Midbrain (tissue), 1 donor: ENCODE data around the gene SNCA.

Source experiments
- DNase-seq: peaks from one replicate; lab custom pipeline; 2025; lab: John Stamatoyannopoulos, UW

The SNCA gene

DNA sequence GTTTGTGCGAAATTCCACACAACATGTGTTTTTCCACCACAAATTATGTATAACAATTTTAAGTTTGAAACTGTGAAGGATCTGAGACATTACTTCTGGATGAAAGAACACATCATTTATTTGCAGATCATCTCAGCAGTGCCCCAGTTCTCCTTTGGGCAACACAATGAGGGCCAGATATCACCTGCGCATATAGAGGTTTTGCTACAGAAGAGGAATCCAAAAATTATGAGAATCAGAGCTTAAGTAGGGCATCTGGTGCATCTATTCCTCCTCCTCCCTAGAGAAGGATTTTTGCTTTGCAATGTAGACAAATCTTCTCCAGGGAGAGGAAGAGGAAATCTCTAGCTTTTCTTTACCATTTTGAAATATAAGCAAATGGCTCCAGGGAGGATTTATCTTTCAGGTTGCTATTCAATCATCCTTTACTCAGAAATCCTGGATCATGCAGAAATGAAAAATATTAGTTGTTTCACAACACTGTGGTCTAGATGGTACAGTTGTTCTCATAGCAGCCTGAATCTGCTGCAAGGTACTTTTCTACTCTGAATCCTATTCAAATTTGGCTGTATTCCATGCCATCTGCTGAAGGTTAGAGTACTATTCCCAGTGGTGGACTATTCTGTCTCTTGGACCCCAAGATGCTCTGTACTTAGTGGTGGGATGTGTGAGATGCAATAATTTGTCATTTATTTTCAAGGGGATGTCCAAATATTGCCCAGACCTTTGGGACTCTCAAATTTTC lies 132.1 kb downstream of the SNCA start:
- DNase-seq, result no peak

DNA sequence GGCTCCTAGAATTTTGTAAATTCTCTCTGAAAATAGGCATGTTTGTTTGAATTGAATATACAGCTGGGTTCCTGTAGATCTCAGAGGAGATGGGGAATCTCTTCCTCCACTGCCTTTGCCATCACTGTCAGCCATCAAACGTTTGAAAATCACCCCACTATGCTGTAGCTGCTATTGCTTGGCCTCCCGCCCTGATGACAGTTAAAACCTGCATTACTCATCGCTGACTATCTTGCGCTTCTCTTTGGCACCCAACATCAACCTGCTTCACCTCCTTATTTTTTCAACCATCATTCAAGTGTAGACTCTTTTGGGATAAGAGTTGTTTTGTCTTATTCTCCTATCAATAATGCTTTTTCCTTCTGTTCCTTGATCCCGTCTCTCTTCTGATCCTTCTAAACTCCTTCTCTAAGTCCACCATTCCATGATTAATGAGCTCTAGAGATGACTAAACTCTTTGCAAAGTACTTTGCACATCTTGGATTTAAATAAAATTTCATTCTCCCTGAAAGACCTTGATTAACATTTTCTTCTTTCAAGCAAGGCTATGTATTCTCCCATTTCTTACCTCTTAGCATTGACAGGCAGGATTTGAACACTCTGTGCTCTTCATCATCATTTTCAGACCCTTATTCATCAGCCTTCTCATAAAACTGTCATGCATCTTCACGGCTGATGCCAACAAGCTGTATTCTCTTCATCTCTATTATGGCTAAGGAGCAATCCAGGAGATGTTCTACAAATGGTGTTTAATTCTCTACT lies 133.0 kb downstream of the SNCA start:
- no peak for DNase-seq

- no peak for DNase-seq
These were observed 136.1 kb downstream of the SNCA start for GRCh38 chr4:89700766-89701423.

- DNase-seq, result no peak
These were observed 151.3 kb downstream of the SNCA start for GRCh38 chr4:89685690-89686089.

- DNase-seq, result no peak
These were observed 151.7 kb downstream of the SNCA start for GRCh38 chr4:89685277-89685676.

DNA sequence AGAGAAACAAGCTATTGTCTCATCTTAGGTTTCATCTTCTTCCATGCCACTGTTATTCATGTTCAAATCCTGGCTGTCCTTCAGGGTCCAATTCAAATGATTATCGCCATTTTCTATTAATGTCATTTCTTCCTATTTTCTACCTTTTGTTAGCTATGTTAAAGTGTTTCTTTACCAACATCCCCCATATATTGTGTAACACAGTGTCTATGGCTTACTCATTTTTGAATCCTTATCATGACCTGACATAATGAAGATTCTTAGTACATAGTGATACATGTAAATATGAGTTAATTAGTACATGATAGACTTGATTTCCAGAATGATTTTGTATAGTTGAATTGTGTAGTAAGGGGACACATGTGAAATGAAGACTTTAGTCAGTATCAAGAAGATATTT lies 152.4 kb downstream of the SNCA start:
- DNase-seq, result no peak

- DNase-seq, result no peak
These were observed 154.2 kb downstream of the SNCA start for GRCh38 chr4:89682808-89683207.

GRCh38 chr4:89681671-89682070 lies 155.3 kb downstream of the SNCA start:
- no peak for DNase-seq

DNA sequence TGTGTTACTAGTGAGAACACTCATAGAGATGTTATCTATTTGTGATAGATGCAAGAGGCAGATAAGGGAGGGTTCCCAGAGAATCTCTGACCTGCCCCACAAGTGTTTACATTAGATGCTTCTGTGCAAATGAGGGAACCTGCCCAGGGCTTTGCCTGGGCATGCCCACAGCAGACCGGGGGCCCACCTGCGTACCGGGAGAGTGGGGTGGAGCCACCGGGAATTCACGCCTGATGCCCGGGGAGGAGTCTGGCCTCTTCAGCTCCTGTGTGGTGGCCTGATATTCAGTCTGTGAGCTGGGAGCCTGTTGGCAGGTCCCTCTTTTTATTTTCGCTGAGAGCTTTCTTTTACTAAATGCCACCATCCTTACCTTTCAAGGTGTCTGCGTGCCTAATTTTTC lies 155.7 kb downstream of the SNCA start:
- DNase-seq, result no peak

- no peak for DNase-seq
These were observed 162.0 kb downstream of the SNCA start for GRCh38 chr4:89674876-89675459.
